Tibial artery (tissue), 4 donors: Measurements from ENCODE around the gene ARRDC2.
"Not testable (repeated sequence)": the region's sequence is repeated elsewhere in the genome, so short reads cannot be mapped to it uniquely, and the experiment has no call there.

ENCODE experiments used
- DNase-seq, 2 donors: peaks; one replicate each; pipeline ENCODE4 v3.0.0-alpha.2; 2019
- H3K27ac ChIP-seq, 2 donors: fragments of 200-600 bp; sonication (generic) in 1 of 2; 1 replicate in 1 of 2; 2 replicates in 1 of 2; pipeline ENCODE4 v1.5.1; 2018 to 2019; ENCODE audit warnings: mild to moderate bottlenecking in 1 of 2
- H3K27me3 ChIP-seq, 2 donors: fragments of 200-600 bp; sonication (generic) in 1 of 2; one replicate each; pipeline versions ENCODE4 v1.5.1 to v1.6.0; 2016 to 2019
- H3K36me3 ChIP-seq, 3 donors: fragments of 200-600 bp; sonication (generic) in 2 of 3; one replicate each; pipeline ENCODE4 v1.5.1; 2016 to 2019; ENCODE audit warnings: mild to moderate bottlenecking in 2 of 3
- H3K4me1 ChIP-seq, 4 donors: fragments of 200-600 bp; sonication (generic) in 2 of 4; 1 replicate in 3 of 4; 2 replicates in 1 of 4; pipeline ENCODE4 v1.5.1; 2016 to 2019
- H3K4me3 ChIP-seq, 2 donors: fragments of 200-600 bp; sonication (generic) in 1 of 2; 1 replicate in 1 of 2; 2 replicates in 1 of 2; pipeline ENCODE4 v1.5.1; 2018 to 2019; ENCODE audit warnings: mild to moderate bottlenecking in 2 of 2
- H3K9me3 ChIP-seq, 3 donors: fragments of 200-600 bp; sonication (generic) in 1 of 3; one replicate each; pipeline ENCODE4 v1.5.1; 2016 to 2019
- CTCF ChIP-seq, 2 experiments: fragments of 200-600 bp in 1 of 2; fragments of 450-650 bp in 1 of 2; IDR thresholded peaks; one replicate each; pipeline ENCODE4 v1.5.1; 2017 to 2019; ENCODE audit warnings: antibody characterized with exemption in 2 of 2, mild to moderate bottlenecking in 1 of 2, moderate library complexity in 1 of 2
- intact Hi-C: fragments of 100-400 bp; cut with DNase I; formaldehyde crosslinking; loops from one replicate; pipeline ENCODE4 v1.15.0; 2023; ENCODE audit warnings: low total_unique reads

Gene ARRDC2

DNA sequence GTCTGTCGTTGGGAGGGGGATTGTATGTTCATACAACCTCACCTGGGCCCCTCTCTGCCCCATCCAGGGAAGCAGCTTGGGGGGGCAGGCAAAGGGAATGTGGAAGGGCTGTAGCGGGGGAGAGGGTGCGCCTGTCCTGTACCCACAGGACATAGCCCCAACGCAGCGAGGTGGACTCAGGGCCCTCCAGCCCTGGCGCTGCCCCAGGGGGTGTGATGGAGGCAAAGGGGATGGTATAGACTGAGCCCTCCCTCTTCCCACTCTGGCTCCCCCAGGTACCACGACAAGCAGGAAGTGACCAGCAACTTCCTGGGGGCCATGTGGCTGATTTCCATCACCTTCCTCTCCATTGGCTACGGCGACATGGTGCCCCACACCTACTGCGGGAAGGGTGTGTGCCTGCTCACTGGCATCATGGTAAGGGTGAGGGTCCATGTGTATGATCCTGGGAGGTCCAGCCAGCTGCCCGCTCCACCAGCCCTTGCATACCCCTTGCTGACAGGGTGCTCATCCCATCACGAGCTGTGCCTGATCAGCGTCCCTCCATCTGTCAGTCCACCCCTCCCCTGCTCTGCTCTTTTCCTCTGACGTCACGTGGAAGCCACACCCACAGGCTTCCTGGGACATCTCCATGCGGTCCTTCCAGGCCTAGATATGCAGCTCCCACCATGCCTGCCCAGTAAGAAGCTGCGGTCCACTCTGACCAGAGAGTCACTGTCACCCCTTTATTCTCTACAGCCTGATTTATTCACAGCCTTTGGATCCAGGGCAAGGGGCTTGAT lies 22.7 kb upstream of the ARRDC2 start:
- H3K27ac ChIP-seq: no peak overlapping the region
- no peak for TF ChIP-seq CTCF (IDR thresholded peaks at IDR 0.05)
- peaks cover 0 to 40% of the 10 kb centered on the region in 2 donors for H3K27me3 ChIP-seq
- H3K4me1 ChIP-seq: no peaks in the 10 kb centered on the region
- no peaks in the 10 kb centered on the region for H3K9me3 ChIP-seq
- intact Hi-C loops: loop anchor here (10.0 kb wide), 1 partner anchor 390 kb away; no protein-coding TSS in a partner anchor
- H3K4me3 ChIP-seq: no peak overlapping the region
- H3K36me3 ChIP-seq: no peaks in the 10 kb centered on the region
- DNase-seq: no peak

GRCh38 chr19:17986569-17986968 lies 21.4 kb upstream of the ARRDC2 start:
- not testable (repeated sequence) for H3K27ac ChIP-seq, DNase-seq, H3K36me3 ChIP-seq, H3K4me1 ChIP-seq, H3K9me3 ChIP-seq, H3K4me3 ChIP-seq
- intact Hi-C loops: loop anchor here (10.0 kb wide), 1 partner anchor 392 kb away; no protein-coding TSS in a partner anchor
- H3K27me3 ChIP-seq: peaks cover 0 to 39% of the 10 kb centered on the region in 2 donors

DNA sequence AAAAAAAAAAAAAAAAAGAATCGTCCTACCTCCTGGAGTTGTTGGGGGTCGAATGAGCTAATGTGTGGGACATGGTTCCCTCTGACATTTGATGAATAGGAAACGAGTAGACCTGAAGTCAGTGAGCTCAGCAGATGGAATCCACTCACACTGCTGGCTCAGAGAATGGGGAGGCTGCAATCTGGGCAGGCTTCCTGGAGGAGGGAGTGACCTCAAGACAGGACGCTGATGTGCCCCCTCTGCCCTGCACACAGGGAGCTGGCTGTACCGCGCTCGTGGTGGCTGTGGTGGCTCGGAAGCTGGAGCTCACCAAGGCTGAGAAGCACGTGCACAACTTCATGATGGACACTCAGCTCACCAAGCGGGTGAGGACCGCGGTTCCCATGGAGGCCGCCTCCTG lies 19.8 kb upstream of the ARRDC2 start:
- no peak for TF ChIP-seq CTCF (IDR thresholded peaks at IDR 0.05)

GRCh38 chr19:17989425-17990094 lies 18.4 kb upstream of the ARRDC2 start:
- peaks cover 0 to 35% of the 10 kb centered on the region in 2 donors for H3K27me3 ChIP-seq
- no peak overlapping the region for H3K4me3 ChIP-seq
- no peaks in the 10 kb centered on the region for H3K9me3 ChIP-seq
- DNase-seq: no peak
- H3K4me1 ChIP-seq: no peaks in the 10 kb centered on the region
- no peak overlapping the region for H3K27ac ChIP-seq
- H3K36me3 ChIP-seq: no peaks in the 10 kb centered on the region
- no peak for TF ChIP-seq CTCF (IDR thresholded peaks at IDR 0.05)
- intact Hi-C loops: loop anchor here (10.0 kb wide), 1 partner anchor 395 kb away; no protein-coding TSS in a partner anchor

More for the DNA sequence above, 19.8 kb upstream of the ARRDC2 start:
- Histone ChIP-seq H3K4me1 (no peaks in the 10 kb centered on the region), H3K36me3 (no peaks in the 10 kb centered on the region), H3K9me3 (no peaks in the 10 kb centered on the region), H3K4me3 (no peak overlapping the region), H3K27me3 (peaks cover 0 to 35% of the 10 kb centered on the region in 2 donors), H3K27ac (no peak overlapping the region)
- no peak for DNase-seq
- intact Hi-C loops: loop anchor here (10.0 kb wide), 1 partner anchor 393 kb away; no protein-coding TSS in a partner anchor

DNA sequence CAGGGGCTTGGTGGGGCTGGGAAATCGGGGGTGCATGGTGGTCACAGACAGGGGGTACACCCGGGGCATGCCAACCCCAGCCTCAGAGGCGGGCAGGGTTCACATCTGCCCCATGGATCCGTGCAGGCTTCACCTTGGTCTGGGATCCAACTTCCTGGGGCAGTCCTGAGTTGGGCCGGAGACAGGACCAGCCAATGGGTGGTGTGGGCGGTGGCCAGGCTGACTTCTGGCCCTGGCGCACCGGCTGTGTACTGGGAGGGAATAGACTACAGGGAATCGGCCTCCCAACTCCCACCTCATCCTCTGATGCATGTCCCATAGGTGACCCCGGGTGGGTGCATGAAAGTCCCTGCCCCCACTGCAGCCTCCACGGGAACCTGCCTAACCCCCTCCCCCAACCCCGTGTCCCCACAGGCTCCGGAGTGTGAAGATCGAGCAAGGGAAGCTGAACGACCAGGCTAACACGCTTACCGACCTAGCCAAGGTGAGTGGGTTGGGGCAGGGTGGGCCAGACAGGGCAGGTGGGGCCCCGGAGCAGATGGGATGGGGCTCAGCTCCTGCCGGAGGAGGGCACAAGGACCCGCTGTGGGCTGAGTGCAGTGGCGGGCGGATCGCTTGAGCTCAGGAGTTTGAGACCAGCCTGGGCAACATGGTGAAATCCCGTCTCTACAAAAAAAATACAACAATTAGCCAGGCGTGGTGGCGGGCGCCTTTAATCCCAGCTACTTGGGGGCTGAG lies 14.7 kb upstream of the ARRDC2 start:
- TF ChIP-seq CTCF (IDR thresholded peaks at IDR 0.05): no peak
- Histone ChIP-seq H3K27me3 (peaks cover 0 to 28% of the 10 kb centered on the region in 2 donors), H3K36me3 (no peaks in the 10 kb centered on the region), H3K9me3 (no peaks in the 10 kb centered on the region), H3K4me3 (no peak overlapping the region), H3K4me1 (peaks cover 0 to 6% (median 1%) of the 10 kb centered on the region in 4 donors), H3K27ac (no peak overlapping the region)
- intact Hi-C loops: no loop called here
- DNase-seq: no peak
